A673 (cell line): Measurements from ENCODE around the gene TBL1X. TPM values are rescaled to one million over a fixed set of nuclear protein-coding genes. Genes with fewer than 3 reads are reported as not detected.

Experiments
- BruUV-seq: library from RNA; stranded (reverse); fragments of 400-500 nt; replicated peaks from 2 replicates; lab custom pipeline; 2021; lab: Mats Ljungman, UMichigan
- CTCF ChIA-PET: fragments of 300-600 bp; sonication (Branson Sonifier 250); formaldehyde crosslinking; loops from one replicate; lab custom pipeline; 2022; ENCODE audit warnings: antibody characterized with exemption; lab: Charles Lee
- POLR2A ChIA-PET: fragments of 300-600 bp; sonication (Branson Sonifier 250); formaldehyde crosslinking; loops from one replicate; lab custom pipeline; 2022; ENCODE audit warnings: antibody characterized with exemption; ENCODE audit not compliant: low non-redundant PET; lab: Charles Lee
- DNase-seq: peaks from one replicate; pipeline ENCODE4 v3.0.0-alpha.2; 2015; ENCODE audit warnings: low spot score
- H3K27ac ChIP-seq: fragments of 200-600 bp; sonication (generic); 2 replicates; pipeline ENCODE4 v1.5.1; 2016; ENCODE audit warnings: mixed run types, low read depth, mild to moderate bottlenecking, mixed read lengths, antibody characterized with exemption, low read length; ENCODE audit not compliant: poor library complexity, severe bottlenecking
- H3K27me3 ChIP-seq: fragments of 200-600 bp; sonication (generic); replicated peaks from 2 replicates; pipeline ENCODE4 v1.6.1; 2017; ENCODE audit warnings: mixed run types, low read depth, mild to moderate bottlenecking, mixed read lengths, antibody characterized with exemption, low read length; ENCODE audit not compliant: insufficient read depth, poor library complexity
- H3K36me3 ChIP-seq: fragments of 200-600 bp; sonication (generic); 2 replicates; pipeline ENCODE4 v1.6.1; 2016; ENCODE audit warnings: mixed run types, mild to moderate bottlenecking, mixed read lengths, antibody characterized with exemption, low read length; ENCODE audit not compliant: insufficient read depth, poor library complexity, severe bottlenecking
- H3K4me1 ChIP-seq: fragments of 200-600 bp; sonication (generic); 2 replicates; pipeline ENCODE4 v1.6.1; 2017; ENCODE audit warnings: mixed run types, mild to moderate bottlenecking, mixed read lengths, antibody characterized with exemption, low read length; ENCODE audit not compliant: insufficient read depth, poor library complexity, severe bottlenecking
- H3K4me3 ChIP-seq: fragments of 200-600 bp; sonication (generic); 2 replicates; pipeline ENCODE4 v1.5.1; 2016; ENCODE audit warnings: low read depth, mixed run types, mild to moderate bottlenecking, mixed read lengths, low read length; ENCODE audit not compliant: poor library complexity, severe bottlenecking
- H3K9me3 ChIP-seq: fragments of 200-600 bp; sonication (generic); 2 replicates; pipeline ENCODE4 v1.6.1; 2016; ENCODE audit warnings: mixed run types, low read depth, mild to moderate bottlenecking, mixed read lengths, antibody characterized with exemption, low read length; ENCODE audit not compliant: poor library complexity, severe bottlenecking
- EZH2 ChIP-seq: fragments of 200-600 bp; sonication (generic); IDR thresholded peaks from 2 replicates; pipeline ENCODE4 v1.6.1; 2017; ENCODE audit warnings: borderline replicate concordance, low read depth, mild to moderate bottlenecking, mixed read lengths, antibody characterized with exemption, low read length; ENCODE audit not compliant: poor library complexity, severe bottlenecking
- intact Hi-C: fragments of 100-400 bp; cut with micrococcal nuclease; formaldehyde crosslinking; loops from one replicate; pipeline ENCODE4 v1.10.0; 2022; ENCODE audit not compliant: unreplicated experiment
- total RNA-seq: library from RNA; stranded (reverse); gene quantifications from 2 replicates; pipeline ENCODE4 v1.2.3, GENCODE V29; 2021
- TF ChIP-seq, protein P1 (sequence below): fragments of 300-800, 200-600 bp; sonication (generic); conservative IDR thresholded peaks from 2 replicates; pipeline ENCODE4 v1.5.1; 2017; ENCODE audit warnings: low read depth, mild to moderate bottlenecking, antibody characterized with exemption, low read length, moderate library complexity, mixed read lengths

TBL1X gene
- total RNA-seq, 1 experiment from 2014 or later, result 26.9 TPM

DNA sequence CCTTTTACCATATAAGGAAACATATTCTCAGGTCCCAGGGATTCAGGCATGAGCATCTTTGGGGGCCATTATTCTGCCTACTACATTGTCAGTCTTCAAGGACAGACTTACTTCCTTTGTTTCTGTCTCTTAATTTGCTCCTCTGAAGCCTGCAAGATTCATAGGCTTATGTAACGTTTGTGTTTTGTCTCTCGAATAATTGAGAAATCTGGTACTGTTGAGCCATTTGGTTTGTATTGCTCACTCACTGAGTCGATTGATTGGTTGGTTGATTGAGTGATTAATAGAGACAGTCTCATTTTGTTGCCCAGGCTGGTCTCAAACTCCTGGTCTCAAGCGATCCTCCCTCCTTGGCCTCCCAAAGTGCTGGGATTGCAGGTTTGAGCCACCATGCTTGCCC is 23.7 kb downstream of the TBL1X start:
- intact Hi-C loops, result no loop called here

DNA sequence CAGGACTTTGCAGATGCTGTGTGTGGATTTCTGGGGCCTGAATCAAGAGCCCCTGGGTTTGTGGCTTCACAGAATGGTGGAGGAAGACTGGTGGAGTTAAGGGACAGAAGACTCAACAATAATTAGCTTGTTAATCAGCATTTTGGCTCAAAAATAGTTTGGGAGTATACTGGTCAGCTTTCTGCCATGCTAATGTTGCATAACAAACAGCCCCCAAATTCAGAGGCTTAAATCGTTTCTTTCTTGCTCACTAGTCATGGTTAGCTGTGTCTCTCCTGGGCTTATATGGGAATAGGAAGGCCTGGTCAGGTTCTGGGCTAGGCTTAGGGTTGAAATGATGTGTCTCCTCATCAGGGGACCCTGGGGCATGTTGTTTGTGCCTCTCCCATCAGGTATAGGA is 24.4 kb downstream of the TBL1X start:
- BruUV-seq, result no TSS peak

More for the DNA sequence above, 23.7 kb downstream of the TBL1X start:
- H3K27me3 ChIP-seq, result no peaks in the 10 kb centered on the region
- no peaks in the 10 kb centered on the region for H3K4me1 ChIP-seq
- CTCF ChIA-PET, result no interaction called here
- BruUV-seq, result no TSS peak
- no peak overlapping the region for H3K27ac ChIP-seq
- POLR2A ChIA-PET, result no interaction called here
- TF ChIP-seq, protein P1, sequence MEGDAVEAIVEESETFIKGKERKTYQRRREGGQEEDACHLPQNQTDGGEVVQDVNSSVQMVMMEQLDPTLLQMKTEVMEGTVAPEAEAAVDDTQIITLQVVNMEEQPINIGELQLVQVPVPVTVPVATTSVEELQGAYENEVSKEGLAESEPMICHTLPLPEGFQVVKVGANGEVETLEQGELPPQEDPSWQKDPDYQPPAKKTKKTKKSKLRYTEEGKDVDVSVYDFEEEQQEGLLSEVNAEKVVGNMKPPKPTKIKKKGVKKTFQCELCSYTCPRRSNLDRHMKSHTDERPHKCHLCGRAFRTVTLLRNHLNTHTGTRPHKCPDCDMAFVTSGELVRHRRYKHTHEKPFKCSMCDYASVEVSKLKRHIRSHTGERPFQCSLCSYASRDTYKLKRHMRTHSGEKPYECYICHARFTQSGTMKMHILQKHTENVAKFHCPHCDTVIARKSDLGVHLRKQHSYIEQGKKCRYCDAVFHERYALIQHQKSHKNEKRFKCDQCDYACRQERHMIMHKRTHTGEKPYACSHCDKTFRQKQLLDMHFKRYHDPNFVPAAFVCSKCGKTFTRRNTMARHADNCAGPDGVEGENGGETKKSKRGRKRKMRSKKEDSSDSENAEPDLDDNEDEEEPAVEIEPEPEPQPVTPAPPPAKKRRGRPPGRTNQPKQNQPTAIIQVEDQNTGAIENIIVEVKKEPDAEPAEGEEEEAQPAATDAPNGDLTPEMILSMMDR, result no peak
- TF ChIP-seq EZH2, result no peak
- peaks cover 7% of the 10 kb centered on the region for H3K9me3 ChIP-seq
- no peak overlapping the region for H3K4me3 ChIP-seq
- DNase-seq, result no peak
- no peaks in the 10 kb centered on the region for H3K36me3 ChIP-seq

DNA sequence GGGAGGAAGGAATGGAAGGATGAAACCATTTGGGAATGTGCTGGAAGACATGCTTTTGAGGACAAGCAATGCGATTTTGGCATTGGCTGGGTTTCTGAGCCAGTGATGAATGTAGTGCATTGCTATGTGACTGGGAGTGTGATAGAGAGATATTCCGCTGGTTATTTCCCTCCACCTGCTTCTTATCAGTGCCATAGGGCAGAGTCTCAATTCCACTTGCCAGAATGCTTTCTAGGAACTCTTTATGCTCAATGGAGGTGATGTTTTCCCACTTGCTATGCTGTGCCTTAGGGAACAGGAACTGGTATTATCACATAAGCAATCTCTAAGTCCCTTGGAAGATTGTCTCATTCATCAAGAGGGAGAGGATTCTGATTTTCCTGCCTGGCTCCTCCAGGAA is 28.0 kb downstream of the TBL1X start:
- no peak for DNase-seq
- CTCF ChIA-PET, result no interaction called here
- POLR2A ChIA-PET, result no interaction called here
- Histone ChIP-seq H3K4me1 (no peaks in the 10 kb centered on the region), H3K4me3 (no peak overlapping the region), H3K36me3 (peaks cover 3% of the 10 kb centered on the region), H3K27ac (no peak overlapping the region), H3K27me3 (no peaks in the 10 kb centered on the region), H3K9me3 (peaks cover 7% of the 10 kb centered on the region)
- TF ChIP-seq EZH2, result no peak
- TF ChIP-seq, protein P1, result no peak
- intact Hi-C loops, result no loop called here
- no TSS peak for BruUV-seq

More for the DNA sequence above, 24.4 kb downstream of the TBL1X start:
- DNase-seq, result no peak
- ChIA-PET POLR2A (no interaction called here), CTCF (no interaction called here)
- intact Hi-C loops, result no loop called here
- Histone ChIP-seq H3K27me3 (no peaks in the 10 kb centered on the region), H3K4me1 (no peaks in the 10 kb centered on the region), H3K9me3 (peaks cover 7% of the 10 kb centered on the region), H3K4me3 (no peak overlapping the region), H3K36me3 (no peaks in the 10 kb centered on the region), H3K27ac (no peak overlapping the region)
- no peak for TF ChIP-seq EZH2
- TF ChIP-seq, protein P1, result no peak
